SU-DHL-6 (cell line): ENCODE measurements around the gene SNX30.

ENCODE experiments used
- CTCF ChIP-seq: fragments of 200-600 bp; sonication (generic); IDR thresholded peaks from one replicate; pipeline ENCODE4 v1.5.1; 2017; ENCODE audit warnings: antibody characterized with exemption, mild to moderate bottlenecking, low read length, moderate library complexity; ENCODE audit not compliant: insufficient read depth, poor library complexity, severe bottlenecking
- EZH2phosphoT487 ChIP-seq: fragments of 200-600 bp; sonication (generic), shearing (Covaris generic); conservative IDR thresholded peaks from 2 replicates; pipeline ENCODE4 v1.6.1; 2018; ENCODE audit warnings: mild to moderate bottlenecking, antibody characterized with exemption, low read length, moderate library complexity, mixed read lengths

GRCh38 chr9:112752334-112753125 is 2.0 kb downstream of the SNX30 start:
- no peak for TF ChIP-seq CTCF
- TF ChIP-seq EZH2phosphoT487: no peak
